Spleen (tissue), 7 donors: Measurements from ENCODE around the gene ANKRD44.

Experiments
- CTCF ChIP-seq, 11 experiments: fragments of 200-600 bp in 7 of 11; fragments of 450-650 bp in 4 of 11; sonication (generic) in 4 of 11; IDR thresholded peaks in 8 of 11; conservative IDR thresholded peaks in 3 of 11; 1 replicate in 7 of 11; 2 replicates in 4 of 11; pipeline versions ENCODE4 v1.4.0 to v1.8.0; 2016 to 2021; ENCODE audit warnings: antibody characterized with exemption in 11 of 11, inconsistent platforms in 4 of 11, mild to moderate bottlenecking in 1 of 11
- POLR2A ChIP-seq, 3 donors: fragments of 450-650 bp; IDR thresholded peaks; one replicate each; pipeline ENCODE4 v1.5.1; 2017; ENCODE audit warnings: antibody characterized with exemption in 3 of 3, mild to moderate bottlenecking in 1 of 3
- donor health status: DM: no; HTN: no; CAD: no; lungs with moderate emphysema.
- donor health status: DM: no; HTN: no; CAD: no.
- donor health status: DM: no; HTN: no; CAD: no.

- TF ChIP-seq POLR2A (IDR thresholded peaks at IDR 0.05) (no peak), CTCF (IDR thresholded peaks at IDR 0.05 in 8 of 11, conservative IDR thresholded peaks at IDR 0.05 in 3 of 11) (no peak)
These were observed 338.9 kb downstream of the ANKRD44 start for GRCh38 chr2:196971574-196972279.
